Measurements from ENCODE around the gene KIAA0232.

Gene KIAA0232

DNA sequence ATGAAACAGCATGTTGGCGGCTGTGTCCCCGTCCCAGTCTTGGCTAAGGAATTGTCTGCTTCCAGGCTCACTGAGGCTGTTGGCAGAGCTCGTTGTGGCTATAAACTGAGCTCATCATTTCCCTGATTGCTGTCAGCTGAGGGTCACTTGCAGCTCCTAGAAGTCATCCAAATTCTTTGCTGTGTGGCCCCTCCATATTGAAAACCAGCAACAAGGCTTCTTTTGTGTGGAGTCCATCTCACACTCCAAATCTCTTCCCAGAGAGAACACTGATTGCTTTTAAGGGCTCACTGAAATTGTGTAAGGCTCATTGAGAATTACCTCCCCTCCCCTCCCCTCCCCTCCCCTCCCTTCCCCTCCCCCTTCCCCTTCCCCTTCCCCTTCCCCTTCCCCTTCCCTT, 150.4 kb downstream of the KIAA0232 start:
- TF ChIP-seq EZH2 (optimal IDR thresholded peaks at IDR 0.05; ENCODE audit: low read depth, low read length): no peak
- TF ChIP-seq, protein P1, sequence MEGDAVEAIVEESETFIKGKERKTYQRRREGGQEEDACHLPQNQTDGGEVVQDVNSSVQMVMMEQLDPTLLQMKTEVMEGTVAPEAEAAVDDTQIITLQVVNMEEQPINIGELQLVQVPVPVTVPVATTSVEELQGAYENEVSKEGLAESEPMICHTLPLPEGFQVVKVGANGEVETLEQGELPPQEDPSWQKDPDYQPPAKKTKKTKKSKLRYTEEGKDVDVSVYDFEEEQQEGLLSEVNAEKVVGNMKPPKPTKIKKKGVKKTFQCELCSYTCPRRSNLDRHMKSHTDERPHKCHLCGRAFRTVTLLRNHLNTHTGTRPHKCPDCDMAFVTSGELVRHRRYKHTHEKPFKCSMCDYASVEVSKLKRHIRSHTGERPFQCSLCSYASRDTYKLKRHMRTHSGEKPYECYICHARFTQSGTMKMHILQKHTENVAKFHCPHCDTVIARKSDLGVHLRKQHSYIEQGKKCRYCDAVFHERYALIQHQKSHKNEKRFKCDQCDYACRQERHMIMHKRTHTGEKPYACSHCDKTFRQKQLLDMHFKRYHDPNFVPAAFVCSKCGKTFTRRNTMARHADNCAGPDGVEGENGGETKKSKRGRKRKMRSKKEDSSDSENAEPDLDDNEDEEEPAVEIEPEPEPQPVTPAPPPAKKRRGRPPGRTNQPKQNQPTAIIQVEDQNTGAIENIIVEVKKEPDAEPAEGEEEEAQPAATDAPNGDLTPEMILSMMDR (IDR thresholded peaks at IDR 0.05; ENCODE audit: low read length): no peak
- no peak for TF ChIP-seq EZH2phosphoT487 (IDR thresholded peaks at IDR 0.05; ENCODE audit: low read length)
- Histone ChIP-seq H2AFZ (ENCODE audit: low read length) (no peak overlapping the region), H3K9ac (ENCODE audit: low read length) (no peak overlapping the region), H3K27me3 (replicated peaks; ENCODE audit: insufficient read depth, low read length) (no peaks in the 10 kb centered on the region), H3K4me2 (ENCODE audit: low read depth, low read length) (no peak overlapping the region), H3K4me3 (ENCODE audit: low read length) (no peak overlapping the region), H3K9me3 (replicated peaks; ENCODE audit: insufficient read depth, low read length) (no peaks in the 10 kb centered on the region), H3K79me2 (ENCODE audit: low read length) (peaks cover 12% of the 10 kb centered on the region), H3K36me3 (replicated peaks; ENCODE audit: insufficient read depth, low read length) (no peaks in the 10 kb centered on the region), H3K4me1 (ENCODE audit: low read length) (no peaks in the 10 kb centered on the region), H3F3A (ENCODE audit: insufficient read depth, low read length) (no peaks in the 10 kb centered on the region), H4K20me1 (ENCODE audit: insufficient read depth, low read length) (no peaks in the 10 kb centered on the region), H3K9me2 (replicated peaks; ENCODE audit: insufficient read depth, low read length) (no peaks in the 10 kb centered on the region), H3K27ac (ENCODE audit: low read length) (no peak overlapping the region)
- no peak for DNase-seq
